Thoracic aorta (tissue), 2 donors: ENCODE data around the gene TK1. TPM values are rescaled to one million over a fixed set of nuclear protein-coding genes. Genes with fewer than 3 reads are reported as not detected.

Source experiments
- ATAC-seq: fragments of 150-250 bp; one replicate; pipeline ENCODE4 v1.8.0; 2017; ENCODE audit warnings: low read depth; ENCODE audit not compliant: insufficient number of reproducible peaks, low FRiP score
- DNase-seq: peaks from one replicate; pipeline ENCODE4 v3.0.0-alpha.2; 2020; ENCODE audit warnings: low spot score
- H3K27ac ChIP-seq, 2 donors: fragments of 200-600 bp; sonication (generic); 1 replicate in 1 of 2; 2 replicates in 1 of 2; pipeline ENCODE4 v1.5.1; 2016; ENCODE audit warnings: mild to moderate bottlenecking in 2 of 2, moderate library complexity in 2 of 2
- H3K27me3 ChIP-seq: fragments of 200-600 bp; sonication (generic); replicated peaks from 2 replicates; pipeline ENCODE4 v1.6.0; 2016; ENCODE audit warnings: mild to moderate bottlenecking; ENCODE audit not compliant: insufficient read depth
- H3K36me3 ChIP-seq: fragments of 200-600 bp; sonication (generic); one replicate; pipeline ENCODE4 v1.5.1; 2016
- H3K4me1 ChIP-seq, 2 donors: fragments of 200-600 bp; sonication (generic); 1 replicate in 1 of 2; 2 replicates in 1 of 2; pipeline versions ENCODE4 v1.5.1 to v1.6.0; 2016; ENCODE audit warnings: low read depth in 2 of 2, mild to moderate bottlenecking in 1 of 2; ENCODE audit not compliant: control insufficient read depth in 1 of 2
- H3K4me3 ChIP-seq: fragments of 200-600 bp; sonication (generic); 2 replicates; pipeline ENCODE4 v1.5.1; 2016; ENCODE audit warnings: mild to moderate bottlenecking
- H3K9me3 ChIP-seq: fragments of 200-600 bp; sonication (generic); 2 replicates; pipeline ENCODE4 v1.5.1; 2016
- total RNA-seq, 2 donors: library from RNA; depleted of rRNA; stranded (reverse); fragments of >200 nt; gene quantifications; one replicate each; pipeline versions ENCODE4 v1.1.0 to v1.2.3, GENCODE V29; 2016
- TF ChIP-seq, protein P1 (sequence below): fragments of 200-600 bp; sonication (generic); IDR thresholded peaks from one replicate; pipeline ENCODE4 v1.5.1; 2019; ENCODE audit warnings: antibody characterized with exemption

TK1 gene
- total RNA-seq, 2 donors from 2014 or later = 3.3 to 3.5 TPM

DNA sequence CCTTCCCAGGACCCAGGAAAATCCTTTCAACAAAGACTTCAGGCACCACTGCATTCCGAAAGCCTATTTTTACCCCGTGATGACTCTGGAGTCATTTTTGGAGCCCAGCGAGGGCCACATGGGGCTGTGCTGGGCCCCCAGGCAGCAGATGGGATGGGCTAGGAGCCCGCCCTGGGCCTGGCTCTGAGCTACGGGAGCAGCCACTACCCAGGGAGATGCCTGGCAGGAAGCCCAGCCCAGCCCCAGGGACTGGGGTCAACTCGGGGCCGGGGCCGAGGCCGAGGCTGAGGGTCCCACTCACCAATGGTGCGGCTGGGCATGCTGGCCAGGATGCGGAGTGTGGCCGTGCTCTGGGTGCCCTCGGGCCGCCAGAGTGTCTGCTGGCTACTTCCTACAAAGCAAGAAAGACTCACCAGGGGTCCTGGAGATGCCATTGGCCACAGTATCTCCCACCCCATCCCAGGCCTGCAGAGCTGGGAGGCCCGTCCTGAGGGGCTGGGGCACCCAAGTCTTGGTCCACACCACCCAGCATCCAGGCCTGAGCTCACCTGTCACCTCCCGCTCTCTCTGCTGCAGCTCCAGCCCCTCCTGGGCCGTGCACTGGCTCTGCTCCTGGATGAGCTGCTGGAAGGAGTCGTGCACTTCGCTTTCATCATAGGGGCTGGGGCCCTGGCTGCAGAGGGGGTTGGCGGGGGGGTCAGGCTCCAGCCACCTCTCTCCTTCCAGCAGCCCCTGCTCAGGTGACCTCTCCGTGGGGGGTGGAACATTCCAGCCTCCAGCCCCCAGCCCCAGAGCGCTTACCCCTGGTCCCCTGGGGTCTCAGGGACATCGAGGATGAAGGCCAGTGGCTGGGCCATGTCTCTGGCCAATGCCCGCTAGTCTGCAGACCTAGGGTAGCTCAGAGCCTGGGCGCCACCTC is 60.6 kb downstream of the TK1 start:
- Histone ChIP-seq H3K4me3 (no peak overlapping the region), H3K9me3 (no peaks in the 10 kb centered on the region), H3K27ac (no peak overlapping the region), H3K36me3 (no peaks in the 10 kb centered on the region), H3K4me1 (peaks cover 19 to 38% of the 10 kb centered on the region in 2 donors), H3K27me3 (no peaks in the 10 kb centered on the region)
- TF ChIP-seq, protein P1, sequence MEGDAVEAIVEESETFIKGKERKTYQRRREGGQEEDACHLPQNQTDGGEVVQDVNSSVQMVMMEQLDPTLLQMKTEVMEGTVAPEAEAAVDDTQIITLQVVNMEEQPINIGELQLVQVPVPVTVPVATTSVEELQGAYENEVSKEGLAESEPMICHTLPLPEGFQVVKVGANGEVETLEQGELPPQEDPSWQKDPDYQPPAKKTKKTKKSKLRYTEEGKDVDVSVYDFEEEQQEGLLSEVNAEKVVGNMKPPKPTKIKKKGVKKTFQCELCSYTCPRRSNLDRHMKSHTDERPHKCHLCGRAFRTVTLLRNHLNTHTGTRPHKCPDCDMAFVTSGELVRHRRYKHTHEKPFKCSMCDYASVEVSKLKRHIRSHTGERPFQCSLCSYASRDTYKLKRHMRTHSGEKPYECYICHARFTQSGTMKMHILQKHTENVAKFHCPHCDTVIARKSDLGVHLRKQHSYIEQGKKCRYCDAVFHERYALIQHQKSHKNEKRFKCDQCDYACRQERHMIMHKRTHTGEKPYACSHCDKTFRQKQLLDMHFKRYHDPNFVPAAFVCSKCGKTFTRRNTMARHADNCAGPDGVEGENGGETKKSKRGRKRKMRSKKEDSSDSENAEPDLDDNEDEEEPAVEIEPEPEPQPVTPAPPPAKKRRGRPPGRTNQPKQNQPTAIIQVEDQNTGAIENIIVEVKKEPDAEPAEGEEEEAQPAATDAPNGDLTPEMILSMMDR = no peak
- no peak for ATAC-seq
- no peak for DNase-seq

DNA sequence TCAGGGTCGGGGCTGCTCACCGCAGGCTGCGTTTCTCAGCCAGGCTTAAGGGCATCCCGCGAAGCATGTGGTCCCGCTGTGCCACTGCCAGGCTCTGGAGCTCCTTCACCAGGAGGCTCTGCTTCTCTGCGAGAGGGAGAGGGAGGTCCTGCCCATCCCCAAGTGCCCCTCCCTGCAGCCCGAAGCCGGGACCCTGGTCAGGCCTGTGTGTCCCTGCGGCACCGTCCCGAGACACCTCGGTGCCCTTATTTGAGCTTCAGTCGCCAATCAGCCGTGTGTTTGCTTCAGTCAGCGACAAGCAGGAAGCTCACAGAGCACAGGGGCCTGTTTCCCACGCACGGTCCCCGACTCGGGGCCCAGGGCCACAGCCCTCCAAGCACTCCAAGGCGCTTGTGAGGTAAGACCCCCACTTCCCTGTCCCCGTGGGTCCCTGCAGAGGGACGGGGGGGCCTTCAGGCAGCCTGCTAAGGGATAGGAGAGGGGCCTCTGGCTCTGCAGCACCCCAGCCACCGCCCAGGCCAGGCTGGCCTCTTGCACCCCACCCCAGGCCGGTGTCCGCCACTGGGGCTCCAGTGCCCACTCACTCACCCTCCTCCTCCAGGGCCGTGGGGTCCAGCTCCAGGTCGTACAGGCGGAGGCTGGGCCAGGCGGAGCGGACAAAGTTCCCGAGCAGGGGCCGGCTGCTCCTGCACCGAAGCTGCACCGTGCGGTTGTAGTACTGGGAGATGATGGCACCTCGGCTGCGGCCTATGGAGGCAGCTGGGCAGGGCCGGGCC is 61.5 kb downstream of the TK1 start:
- H3K9me3 ChIP-seq = no peaks in the 10 kb centered on the region

GRCh38 chr17:78124836-78125137 is 62.1 kb downstream of the TK1 start:
- Histone ChIP-seq H3K27me3 (no peaks in the 10 kb centered on the region), H3K4me1 (peaks cover 19 to 38% of the 10 kb centered on the region in 2 donors), H3K27ac (no peak overlapping the region), H3K36me3 (no peaks in the 10 kb centered on the region), H3K9me3 (no peaks in the 10 kb centered on the region), H3K4me3 (no peak overlapping the region)
- TF ChIP-seq, protein P1 = no peak
- no peak for ATAC-seq
- DNase-seq = no peak

More for the DNA sequence above, 61.5 kb downstream of the TK1 start:
- TF ChIP-seq, protein P1 = no peak
- no peak overlapping the region for H3K4me3 ChIP-seq
- H3K36me3 ChIP-seq = no peaks in the 10 kb centered on the region
- H3K4me1 ChIP-seq = peaks cover 19 to 38% of the 10 kb centered on the region in 2 donors
- DNase-seq (no peak), ATAC-seq (no peak)
- H3K27ac ChIP-seq = no peak overlapping the region
- H3K27me3 ChIP-seq = no peaks in the 10 kb centered on the region

Other genes with a start within 250 kb of the TK1 start
- gene TNRC6C, start 228.3 kb downstream of the TK1 start, total RNA-seq = 10 to 100 TPM; 27.8 to 41.1 TPM
- gene TMC6, start 58.3 kb downstream of the TK1 start, total RNA-seq = 10 to 100 TPM; 22.6 to 44.3 TPM
- 1 to 10 TPM; 5.6 to 9.3 TPM for gene TMC8, start 56.3 kb downstream of the TK1 start, total RNA-seq
- not detected for gene C17orf99, start 40.7 kb downstream of the TK1 start, total RNA-seq
- 100 to 1,000 TPM in 1 of 2 donors, 10 to 100 TPM in 1; 61.7 to 100 TPM for gene SYNGR2, start 18.5 kb downstream of the TK1 start, total RNA-seq
- gene AFMID, start 310 bp upstream of the TK1 start, total RNA-seq = 10 to 100 TPM; 18.8 to 44.0 TPM
- 1 to 10 TPM in 1 of 2 donors, under 1 TPM in 1; 0.14 to 4.2 TPM for gene BIRC5, start 27.2 kb upstream of the TK1 start, total RNA-seq
- not detected for gene TMEM235, start 44.6 kb upstream of the TK1 start, total RNA-seq
- gene SOCS3, start 173.0 kb upstream of the TK1 start, total RNA-seq = 100 to 1,000 TPM; 313 to 361 TPM
- 10 to 100 TPM; 52.0 to 98.4 TPM for gene PGS1, start 191.6 kb upstream of the TK1 start, total RNA-seq